GM18861 (cell line): ENCODE results near the gene CDKAL1.

Experiments
- ATAC-seq: cut with Tn5 transposase; IDR thresholded peaks from one replicate; pipeline ENCODE4 v1.9.1; 2021; ENCODE audit not compliant: unreplicated experiment

Gene CDKAL1

DNA sequence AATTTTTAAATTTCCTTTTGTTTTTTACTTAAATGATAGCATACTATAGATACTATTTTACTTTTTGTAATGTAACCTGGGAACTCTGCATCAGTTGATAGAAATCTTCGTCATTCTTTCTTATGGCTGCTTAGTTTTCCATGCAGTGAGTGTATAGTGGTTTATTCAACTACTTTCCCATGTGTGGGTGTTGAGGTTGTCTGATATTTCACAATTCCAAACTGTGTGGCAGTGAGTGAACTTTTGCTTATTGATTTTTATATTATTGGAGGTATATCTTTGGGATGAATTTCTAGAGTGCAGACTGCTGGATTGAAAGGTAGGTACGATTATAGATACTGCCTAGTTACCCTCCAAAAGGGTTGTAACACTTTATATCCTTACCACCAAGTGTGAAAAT, 136.5 kb downstream of the CDKAL1 start:
- no peak for ATAC-seq

DNA sequence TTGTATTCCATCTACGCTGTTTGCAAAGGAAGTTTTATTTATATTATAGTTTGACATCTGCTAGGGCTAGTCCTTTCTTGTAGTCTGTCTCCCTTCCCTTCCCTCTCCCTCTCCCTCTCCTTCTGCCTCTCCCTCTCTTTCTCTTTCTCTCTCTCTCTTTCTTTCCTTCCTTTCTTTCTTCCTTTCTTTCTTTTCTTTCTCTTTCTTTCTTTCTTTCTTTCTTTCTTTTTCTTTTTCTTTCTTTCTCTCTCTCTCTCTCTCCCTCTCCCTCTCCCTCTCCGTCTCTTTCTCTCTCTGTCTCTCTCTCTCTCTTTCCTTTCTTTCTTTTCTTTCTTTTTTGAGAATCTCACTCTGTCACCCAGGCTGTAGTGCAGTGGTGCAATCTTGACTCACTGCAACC, 137.8 kb downstream of the CDKAL1 start:
- no peak for ATAC-seq

DNA sequence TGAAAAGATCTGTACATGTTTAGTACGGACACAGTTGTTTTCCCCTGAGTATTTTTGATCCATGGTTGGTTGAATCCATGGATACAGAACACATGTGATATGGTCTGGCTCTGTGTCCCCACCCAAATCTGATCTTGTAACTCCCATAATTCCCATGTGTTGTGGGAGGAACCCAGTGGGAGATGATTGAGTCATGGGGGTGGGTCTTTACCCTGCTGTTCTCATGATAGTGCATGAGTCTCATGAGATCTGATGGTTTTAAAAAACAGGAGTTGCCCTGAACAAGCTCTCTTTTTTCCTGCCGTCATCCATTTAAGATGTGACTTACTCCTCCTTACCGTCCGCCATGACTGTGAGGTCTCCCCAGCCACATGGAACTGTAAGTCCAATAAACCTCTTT, 139.2 kb downstream of the CDKAL1 start:
- no peak for ATAC-seq

DNA sequence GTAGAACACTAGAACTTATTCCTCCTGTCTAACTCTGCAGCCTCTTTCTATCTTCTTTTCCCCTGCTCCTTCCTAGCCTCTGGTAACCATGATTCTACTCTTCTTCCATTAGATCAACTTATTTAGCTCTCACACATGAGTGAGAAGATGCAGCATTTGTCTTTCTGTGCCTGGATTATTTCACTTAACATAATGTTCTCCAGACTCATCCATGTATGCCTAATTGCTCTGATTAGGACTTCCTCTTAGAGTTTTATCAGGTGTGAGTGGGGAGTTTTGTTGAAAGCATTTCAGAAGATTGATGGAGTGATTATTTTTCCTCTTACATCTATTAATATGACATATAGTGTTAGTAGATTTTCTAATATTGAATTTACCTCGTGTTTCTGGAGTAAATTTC, 140.4 kb downstream of the CDKAL1 start:
- ATAC-seq = no peak

DNA sequence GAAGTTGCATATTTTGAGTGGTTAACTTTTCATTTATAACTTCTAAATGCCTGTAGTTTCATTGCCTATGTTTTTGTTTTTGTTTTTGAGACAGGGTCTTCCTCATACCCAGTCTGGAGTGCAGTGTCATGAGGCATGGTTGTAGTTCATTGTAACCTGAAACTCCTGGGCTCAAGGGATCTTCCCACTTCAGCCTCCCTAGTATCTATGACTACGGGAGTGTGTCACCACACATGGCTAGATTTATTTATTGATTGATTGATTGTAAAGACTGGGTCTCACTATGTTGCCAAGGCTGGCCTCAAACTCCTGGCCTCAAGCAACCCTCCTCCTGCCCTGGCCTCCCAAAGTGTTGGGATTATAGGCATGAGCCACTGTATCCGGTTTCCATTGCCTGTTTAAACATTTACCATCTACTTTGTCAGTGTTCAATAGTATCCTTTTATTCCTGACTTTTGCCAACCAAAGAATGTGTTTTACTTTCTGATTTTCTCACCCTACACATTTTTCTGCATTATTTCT, 144.6 kb downstream of the CDKAL1 start:
- ATAC-seq = no peak

DNA sequence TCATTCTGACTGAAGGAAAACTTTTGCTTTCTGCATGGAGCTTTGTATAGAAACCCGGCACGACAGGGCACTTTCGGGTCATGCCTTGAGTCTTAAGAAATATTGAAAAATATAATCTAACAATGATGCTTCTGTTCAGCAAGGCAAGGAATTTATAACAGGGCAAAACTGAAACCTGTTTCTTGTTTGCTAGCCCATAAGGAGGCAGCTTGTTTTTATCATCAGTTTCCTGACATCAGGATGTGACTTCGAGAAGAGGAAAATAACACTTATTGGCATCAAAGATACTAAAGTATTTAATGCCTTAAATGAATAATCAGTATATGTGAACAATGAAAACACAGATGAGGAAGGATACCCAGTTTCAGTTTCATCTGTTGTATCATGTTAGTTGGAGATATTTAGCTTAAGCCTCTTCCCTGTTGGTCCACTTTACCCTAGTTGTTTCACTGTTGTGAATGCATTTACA, 146.5 kb downstream of the CDKAL1 start:
- peak; percentile 65 for ATAC-seq

DNA sequence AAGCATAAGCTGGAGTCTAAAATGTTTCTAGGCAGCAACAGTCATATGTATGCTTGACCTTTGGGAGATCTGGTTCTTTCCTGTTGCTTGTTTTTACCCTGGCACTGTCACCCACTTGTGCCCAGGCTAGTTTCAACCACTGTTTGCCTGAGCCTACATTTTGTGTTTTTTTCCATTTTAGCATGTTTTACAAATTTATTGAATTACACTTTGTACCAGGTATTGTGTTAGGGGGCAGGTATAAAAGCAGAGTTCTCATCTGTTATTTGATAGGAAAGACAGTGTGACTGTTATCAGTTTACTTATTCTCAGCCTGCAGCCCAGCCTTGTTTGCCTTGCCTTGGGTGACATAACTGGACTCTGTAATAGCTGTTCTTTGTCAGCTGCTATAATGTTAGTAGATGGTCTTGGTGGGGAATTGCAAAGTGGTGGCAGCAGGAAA, 147.0 kb downstream of the CDKAL1 start:
- peak; percentile 39 for ATAC-seq

DNA sequence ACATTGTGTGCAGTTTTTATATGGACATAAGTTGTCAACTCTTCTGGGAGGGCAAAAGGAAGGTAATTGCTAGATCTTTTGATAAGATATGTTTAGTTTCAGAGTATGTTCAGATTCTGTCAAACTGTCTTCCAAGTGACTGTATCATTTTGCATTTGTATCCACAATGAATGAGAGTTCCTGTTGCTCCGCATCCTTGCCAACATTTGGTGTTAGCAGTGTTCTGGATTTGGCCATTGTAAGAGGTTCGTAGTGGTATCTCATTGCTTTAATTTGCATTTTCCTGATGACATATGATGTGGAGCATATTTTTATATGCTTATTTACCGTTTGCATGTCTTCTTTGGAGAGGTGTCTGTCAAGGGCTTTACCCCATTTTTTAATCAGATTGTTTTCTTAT, 150.2 kb downstream of the CDKAL1 start:
- ATAC-seq = no peak

DNA sequence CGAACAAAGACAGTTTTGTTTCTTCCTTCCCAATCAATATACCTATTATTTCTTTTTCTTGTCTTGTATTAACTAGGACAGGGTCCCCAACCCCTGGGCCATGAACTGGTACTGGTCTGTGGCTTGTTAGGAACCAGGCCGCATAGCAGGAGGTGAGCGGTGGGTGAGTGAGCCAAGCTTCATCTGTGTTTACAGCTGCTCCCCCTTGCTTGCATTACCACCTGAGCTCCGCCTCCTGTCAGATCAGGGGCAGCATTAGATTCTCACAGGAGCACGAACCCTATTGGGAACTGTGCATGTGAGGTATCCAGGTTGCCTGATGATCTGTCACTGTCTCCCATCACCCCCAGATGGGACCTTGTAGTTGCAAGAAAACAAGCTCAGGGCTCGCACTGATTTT, 151.9 kb downstream of the CDKAL1 start:
- ATAC-seq = no peak

DNA sequence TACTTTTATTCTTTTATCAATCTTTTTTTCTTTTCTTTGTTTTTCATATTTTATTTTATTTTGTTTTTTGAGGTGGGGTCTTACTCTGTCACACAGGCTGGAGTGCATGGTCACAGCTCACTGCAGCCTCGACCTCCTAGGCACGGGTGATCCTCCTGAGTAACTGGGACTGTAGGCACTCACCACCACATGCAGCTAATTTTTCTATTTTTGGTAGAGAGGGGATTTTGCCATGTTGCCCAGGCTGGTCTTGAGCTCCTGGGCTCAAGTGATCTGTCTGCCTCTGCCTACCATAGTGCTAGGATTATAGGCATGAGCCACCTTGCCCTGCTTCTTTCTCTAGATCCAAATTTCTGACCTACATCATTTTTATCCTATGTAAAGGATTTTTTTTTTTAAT, 153.2 kb downstream of the CDKAL1 start:
- ATAC-seq = no peak

DNA sequence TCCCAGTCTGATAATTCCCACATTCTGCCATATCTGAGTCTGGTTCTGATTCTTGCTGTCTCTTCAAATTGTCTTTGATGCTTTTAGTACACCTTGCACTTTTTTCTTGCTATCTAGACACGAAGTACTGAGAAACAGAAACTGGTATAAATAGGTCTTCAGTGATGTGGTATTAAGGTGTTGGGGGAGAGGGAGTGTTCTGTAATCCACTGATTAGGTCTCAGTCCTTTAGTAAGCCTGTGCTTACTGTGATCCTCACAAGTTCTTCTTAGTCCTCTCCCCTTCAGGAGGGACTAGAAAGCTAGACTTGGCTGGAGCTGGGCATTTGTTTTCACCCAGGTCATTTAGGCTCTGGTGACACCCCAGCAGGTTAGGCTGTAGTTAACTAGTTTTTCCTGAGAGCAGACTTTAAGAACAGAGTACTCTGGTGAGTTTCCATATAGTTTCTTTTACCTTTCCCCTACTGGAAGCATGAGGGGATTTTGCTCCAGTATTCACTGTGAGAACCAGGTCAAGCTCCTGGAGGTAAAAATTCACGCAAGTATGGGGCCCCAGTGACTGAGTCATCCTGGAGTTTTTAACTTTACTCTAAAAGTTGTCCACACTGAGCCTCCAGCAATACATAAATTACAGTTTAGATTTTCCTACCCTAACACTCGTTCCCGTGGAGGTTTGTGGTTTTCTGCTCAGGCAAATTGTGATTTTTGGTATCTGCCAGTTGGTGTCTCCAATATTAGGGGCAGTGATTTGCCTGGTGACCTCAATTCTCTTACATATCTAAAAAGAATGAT, 154.6 kb downstream of the CDKAL1 start:
- peak; percentile 76 for ATAC-seq

DNA sequence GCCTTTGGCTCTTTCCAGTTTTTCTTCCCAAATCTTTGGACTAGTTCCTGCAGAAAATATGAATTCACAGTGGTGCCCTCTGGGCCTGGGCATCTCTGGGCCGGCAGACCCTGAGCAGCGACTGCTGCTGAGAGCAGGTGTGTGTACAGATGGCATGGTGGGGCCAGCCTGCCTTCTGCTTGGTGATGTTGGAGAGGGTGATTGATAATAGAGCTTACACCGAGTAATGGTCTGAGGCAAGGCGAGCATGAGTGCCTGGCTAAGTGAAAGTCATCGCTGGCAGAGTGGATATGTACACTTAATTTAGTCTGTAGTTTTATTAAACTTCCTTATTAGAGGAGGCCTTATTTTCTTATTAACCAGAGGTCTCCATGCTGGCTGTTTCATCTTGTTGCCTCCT, 156.9 kb downstream of the CDKAL1 start:
- no peak for ATAC-seq

DNA sequence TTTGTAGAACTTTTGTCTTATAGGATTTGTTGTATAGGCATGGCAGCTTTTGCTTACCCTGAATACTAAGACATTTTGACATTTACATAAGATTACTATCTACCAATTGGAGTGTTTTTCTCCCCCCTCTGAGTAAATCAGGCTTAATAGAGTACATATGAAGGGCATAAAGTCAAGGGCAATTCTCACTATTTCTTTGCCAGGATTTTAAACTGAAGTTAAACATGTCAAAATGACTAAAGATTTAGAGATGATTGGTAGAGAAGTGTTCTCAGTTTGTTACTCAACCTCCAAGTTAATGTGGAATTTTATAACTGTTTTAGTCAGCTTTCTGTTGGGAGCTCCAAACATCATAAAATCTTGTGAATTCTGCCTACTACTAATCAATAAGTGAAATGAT, 157.8 kb downstream of the CDKAL1 start:
- ATAC-seq = no peak

DNA sequence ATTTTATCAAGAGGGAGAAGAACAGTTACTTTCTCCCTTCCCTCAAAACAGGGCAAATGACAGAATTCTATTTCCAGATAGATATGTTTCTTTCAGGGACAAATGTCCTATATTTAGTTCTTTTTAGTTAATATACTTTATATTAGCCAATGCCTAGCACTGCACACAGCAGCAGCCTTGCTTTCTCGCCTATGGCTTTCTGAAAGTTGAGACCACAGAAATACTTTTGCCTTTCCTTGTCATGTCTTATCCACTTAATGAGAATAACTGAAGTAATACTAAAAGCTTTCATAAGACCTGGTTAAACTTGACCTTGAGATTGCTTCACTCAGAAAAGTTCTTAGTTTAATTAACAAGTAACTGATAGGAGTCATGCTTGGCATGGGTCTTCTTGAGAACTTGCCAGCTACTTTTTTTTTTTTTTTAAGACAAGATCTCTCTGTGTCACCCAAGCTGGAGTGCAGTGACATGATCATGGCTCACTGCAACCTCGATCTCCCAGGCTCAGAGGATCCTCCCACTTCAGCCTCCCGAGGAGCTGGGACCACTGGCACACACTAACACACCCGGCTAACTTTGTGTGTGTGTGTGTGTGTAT, 159.3 kb downstream of the CDKAL1 start:
- ATAC-seq = no peak

DNA sequence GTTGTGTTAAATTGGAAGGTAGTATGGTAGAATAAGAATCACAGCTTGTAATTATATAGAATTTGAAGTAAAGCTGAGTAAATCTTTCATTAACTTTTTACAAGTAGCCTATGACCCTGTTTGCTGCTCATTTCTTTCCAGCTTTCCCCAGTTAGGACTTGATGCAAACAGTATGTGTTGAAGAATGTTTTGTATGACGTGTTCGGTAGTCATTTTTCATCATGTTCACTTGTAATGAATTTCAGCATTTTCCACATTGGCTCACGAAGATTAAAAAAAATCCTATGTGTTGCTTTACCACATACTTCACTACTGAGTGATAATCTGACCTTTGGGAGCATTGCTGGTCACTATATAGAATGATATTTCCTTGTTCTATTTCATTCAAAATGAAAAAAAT, 162.4 kb downstream of the CDKAL1 start:
- ATAC-seq = no peak

DNA sequence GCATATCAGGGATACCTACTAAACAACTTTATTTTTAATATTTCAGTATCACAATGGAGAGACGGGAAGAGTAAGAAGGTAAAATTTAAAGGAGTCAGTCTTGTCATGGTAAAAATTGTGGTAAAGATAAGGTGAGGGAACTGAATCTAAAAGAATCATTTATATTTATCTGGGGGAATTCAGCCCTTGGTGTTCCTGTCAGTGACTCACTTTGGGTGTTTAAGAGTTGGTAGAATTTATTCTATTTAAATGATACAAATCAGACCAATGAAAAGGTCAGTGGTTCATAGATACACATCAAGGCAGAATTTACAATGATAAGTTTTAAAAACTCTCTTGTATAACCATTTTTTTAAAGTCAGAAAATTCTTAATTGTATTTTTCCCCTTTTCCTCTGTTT, 164.4 kb downstream of the CDKAL1 start:
- no peak for ATAC-seq

DNA sequence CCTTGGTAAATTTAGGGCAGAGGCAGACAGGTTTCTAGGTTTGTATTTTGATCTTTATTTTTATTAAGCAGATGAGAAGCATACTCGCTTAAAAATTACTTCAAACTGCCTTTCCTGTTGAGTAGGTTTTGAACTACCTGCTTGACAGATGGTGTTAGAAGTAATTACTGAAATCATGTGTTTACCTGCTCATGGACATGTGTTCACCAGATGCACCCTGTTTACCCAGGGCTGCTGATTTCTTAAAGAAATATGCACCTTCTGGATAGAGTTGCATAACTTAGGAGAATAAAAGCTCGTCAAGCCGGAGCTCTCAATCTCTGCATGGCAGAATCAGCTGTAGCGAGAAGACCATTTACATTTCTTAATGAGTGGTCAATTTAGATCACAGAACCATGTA, 165.1 kb downstream of the CDKAL1 start:
- no peak for ATAC-seq

DNA sequence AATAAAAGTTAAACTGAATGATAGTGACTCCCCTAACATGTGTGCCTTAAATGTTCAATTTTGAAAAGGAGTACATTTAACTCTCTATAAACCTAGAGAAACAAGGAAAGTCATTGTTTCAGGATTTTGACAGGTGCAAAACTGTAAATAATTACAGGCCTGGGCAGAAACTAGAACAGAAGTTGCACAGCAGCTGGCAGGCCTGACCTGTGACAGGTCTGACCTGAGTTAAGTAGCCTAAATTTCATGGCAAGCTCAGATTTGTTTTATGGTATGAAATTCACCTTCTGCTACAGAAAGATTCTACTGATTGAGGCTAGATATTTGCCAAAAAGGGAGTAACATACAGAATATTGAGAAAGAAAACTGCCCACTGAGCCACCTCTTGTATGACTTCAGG, 166.1 kb downstream of the CDKAL1 start:
- ATAC-seq = no peak

DNA sequence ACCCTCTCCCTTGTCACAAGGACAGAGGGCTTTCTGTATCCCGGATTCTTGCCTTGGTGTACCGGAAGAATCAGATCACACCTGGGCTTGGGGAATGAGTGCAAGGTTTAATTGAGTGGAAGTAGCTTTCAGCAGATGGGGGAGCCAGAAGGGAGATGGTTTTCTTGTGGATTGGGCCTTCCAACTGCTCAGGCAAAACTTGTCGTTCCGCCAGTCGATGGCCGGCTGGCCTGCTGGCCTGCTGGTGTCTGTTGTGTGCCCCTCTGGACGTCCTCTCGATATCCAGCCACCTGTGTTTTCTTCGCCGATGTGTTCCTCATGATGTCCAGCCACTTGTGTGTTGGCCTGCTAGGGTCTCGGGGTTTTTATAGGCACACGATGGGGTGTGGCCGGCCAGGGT, 168.1 kb downstream of the CDKAL1 start:
- no peak for ATAC-seq

DNA sequence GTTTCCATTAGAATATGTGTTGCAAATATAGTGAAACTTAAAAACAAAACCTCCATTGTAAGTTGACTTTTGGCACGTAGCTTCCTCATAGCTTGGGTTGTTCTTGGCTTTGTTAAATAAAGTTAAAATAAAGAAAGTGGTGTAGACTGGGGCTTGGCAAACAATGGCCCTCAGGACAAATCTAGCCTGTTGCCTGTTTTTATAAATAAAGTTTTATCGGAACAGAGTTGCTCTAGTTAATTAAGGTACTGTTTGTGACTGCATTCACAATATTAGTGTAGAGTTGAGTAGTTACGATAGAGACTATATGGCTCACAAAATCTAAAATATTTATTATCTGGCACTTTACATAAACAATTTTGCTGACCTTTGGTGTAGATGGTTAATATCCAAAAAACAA, 168.8 kb downstream of the CDKAL1 start:
- no peak for ATAC-seq

DNA sequence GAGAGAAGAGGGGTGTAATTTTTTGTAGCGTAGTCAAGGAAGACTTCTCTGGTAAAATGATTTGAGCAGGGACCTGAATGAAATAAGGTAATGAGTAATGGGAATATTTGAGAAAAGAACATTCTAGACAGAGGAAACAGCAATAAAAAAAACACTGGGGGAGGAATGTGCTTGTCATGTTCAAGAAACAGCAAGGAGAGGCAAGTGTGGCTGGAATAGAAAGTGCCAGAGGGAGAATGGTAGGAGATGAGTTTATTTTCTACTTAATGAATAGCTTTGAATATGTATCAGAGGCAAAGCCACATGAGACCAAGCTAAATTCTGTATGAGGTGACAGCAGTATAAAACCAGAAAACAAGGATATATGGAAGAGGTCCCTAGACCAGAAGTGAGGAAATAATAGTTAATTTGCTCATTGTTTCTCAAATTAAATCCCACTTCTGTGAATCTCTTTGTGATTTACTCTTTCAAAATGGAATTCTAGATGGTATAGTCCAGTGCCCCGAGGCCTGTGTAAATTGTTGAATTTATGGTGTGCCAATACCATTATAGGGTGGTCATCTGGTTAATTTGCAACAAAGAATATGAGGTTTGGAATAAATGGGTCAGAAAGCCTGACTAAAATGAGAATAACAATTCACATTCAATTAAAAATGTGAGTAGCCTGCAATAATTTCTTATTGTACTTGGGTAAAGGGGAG, 170.2 kb downstream of the CDKAL1 start:
- ATAC-seq = no peak

DNA sequence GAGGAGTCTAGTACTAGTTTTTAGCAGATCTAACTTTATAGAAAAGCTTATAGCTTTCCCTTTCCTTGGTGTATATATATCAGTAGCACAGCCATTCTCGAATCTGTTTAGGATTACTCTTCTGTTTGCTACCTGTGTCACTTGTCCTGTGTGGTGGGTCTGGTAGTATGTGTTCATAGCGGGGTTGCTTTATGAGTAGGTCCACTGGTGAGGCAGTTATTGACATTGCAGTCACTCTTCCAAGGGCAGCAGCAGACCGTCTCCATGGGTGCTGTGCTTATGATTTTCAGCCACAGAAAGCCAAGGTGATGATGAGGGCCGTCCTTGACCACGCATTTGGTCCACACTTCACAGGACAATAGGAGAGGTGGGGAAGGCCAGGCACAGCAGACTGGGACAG, 171.5 kb downstream of the CDKAL1 start:
- no peak for ATAC-seq
